HG02970 (cell line): ENCODE measurements around the gene PODNL1.
A peak's percentile ranks its signal among the peaks of the same experiment; 100 is the strongest.

Source experiments
- ATAC-seq: cut with Tn5 transposase; IDR thresholded peaks from one replicate; pipeline ENCODE4 v1.9.1; 2021; ENCODE audit warnings: mild to moderate bottlenecking, moderate library complexity, moderate number of reproducible peaks; ENCODE audit not compliant: unreplicated experiment, low FRiP score

The PODNL1 gene

GRCh38 chr19:13959962-13960862 is 22.0 kb upstream of the PODNL1 start:
- ATAC-seq, result no peak

- no peak for ATAC-seq
These were observed 21.1 kb upstream of the PODNL1 start for GRCh38 chr19:13959141-13959961.

DNA sequence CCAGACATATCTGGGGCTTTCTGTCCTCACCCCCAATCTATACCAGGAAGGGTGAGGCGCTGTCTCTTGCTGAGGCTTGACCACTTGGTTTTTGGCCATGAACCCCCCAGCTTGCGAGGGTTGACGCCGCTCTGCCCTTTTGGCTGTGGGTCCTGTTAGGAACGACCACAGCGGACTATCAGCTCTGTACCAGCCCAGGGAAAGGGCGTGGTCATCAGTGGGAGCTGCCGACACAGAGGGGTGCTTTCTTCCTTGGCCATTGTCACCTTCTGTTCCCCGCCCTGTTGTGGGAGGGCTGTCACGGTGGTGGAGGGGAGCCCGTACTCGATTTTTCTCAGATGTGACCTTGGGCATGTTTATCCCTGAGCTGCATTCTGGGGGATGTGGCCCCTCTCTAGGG is 19.8 kb upstream of the PODNL1 start:
- no peak for ATAC-seq

GRCh38 chr19:13957051-13957450 is 18.8 kb upstream of the PODNL1 start:
- no peak for ATAC-seq

DNA sequence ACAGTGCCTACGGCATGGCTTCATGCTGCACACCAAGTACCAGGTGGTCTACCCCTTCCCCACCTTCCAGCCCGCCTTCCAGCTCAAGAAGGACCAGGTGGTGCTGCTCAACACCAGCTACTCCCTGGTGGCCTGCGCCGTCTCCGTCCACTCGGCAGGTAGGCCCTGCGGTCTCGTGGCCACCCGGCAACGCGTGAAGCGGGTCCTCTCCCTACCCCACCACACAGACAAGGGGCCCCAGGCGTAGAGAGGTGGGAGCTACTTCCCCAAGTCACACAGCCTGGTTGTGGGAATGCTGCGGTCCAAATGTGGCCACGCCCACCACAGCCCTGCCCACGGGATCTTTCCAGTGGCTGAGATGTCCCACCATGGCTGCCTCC is 18.1 kb upstream of the PODNL1 start:
- no peak for ATAC-seq

- no peak for ATAC-seq
These were observed 17.6 kb upstream of the PODNL1 start for GRCh38 chr19:13955662-13956364.

GRCh38 chr19:13954185-13954584 is 16.0 kb upstream of the PODNL1 start:
- ATAC-seq, result no peak

DNA sequence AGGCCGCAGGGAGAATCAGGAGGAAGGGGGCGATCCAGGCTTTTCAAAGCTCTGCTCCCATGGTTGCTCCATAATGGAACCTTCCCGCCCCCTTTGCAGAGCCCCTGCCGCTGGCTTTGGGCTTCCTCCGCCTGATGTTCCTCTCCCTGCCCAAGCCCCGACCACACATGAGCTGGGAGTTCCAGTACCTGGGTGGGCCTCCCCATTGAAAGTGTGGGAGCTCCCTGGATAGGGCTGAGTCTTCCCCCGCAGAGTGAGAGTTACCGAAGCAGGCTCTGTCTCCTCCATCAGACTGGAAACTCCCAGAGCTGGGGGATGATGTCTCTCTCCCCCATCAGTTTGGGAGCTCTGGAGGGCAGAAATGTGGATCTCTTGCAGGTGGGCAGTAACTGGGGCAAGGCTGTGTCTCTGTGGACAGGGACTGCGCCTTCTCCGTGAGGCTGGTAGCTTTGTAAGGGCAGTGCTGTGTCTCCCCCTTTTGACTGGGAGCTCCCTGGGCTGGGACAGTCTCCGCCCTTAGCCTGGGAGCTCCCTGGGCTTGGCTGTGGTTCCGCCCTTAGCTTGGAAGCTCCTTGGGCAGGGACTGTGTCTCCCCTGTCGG is 14.8 kb upstream of the PODNL1 start:
- ATAC-seq, result no peak

DNA sequence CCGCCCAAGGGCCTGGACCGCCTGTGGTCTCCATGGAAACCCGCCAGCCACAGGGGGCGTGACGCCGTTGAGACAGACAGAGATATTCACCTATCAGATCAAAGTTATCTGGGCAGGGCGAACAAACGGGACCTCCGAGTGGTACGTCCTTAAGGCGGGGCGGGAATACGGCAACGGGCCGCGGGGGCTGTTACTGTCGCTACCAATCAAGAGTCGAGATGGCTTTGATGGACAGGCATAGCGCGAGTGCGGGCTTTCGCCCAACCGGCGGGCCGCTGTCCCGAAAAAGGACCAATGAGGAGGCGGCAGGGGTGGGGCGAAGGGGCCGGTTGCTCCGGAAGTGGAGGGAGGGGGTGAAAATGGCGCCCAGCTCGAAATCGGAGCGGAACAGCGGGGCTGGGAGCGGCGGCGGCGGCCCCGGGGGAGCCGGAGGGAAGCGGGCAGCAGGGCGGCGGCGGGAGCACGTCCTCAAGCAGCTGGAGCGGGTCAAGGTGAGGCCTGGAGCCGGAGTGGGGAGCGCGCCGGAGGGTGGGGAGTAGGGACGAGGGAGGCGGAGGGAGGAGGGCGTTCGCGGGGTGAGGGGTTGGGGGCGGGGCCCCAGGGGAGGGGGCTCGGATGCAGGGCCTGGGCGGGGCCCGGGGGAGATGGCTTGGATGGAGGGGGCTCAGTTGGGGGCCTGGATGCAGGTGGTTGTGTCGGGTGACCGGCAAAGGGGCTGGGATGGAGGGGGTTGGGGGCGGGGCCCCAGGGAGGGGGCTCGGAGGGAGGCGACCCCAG is 14.1 kb upstream of the PODNL1 start, which contains the start of gene DCAF15:
Gene DCAF15, plus strand, starts transcription at position 356 of the 777 bp plus-strand sequence. Its CDS starts 4 bp downstream, at position 360.
- ATAC-seq, result peak; percentile 98

GRCh38 chr19:13951799-13952153 is 13.6 kb upstream of the PODNL1 start:
- ATAC-seq, result no peak

DNA sequence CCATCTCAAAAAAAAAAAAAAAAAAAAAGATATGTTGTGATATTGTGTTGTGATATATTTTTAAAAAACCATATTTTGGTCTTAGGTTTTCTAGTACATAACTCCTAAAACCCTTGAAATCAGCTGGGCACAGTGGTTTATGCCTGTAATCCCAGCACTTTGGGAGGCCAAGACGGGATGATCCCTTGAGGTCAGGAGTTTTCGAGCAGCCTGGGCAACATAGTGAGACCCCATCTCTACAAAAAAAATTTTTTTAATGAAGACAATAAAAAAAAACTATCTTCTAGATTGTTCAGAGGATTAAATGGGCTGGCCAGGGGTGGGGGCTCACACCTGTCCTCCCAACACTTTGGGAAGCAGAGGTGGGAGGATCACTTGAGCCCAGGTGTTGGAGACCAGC is 12.8 kb upstream of the PODNL1 start:
- ATAC-seq, result no peak

DNA sequence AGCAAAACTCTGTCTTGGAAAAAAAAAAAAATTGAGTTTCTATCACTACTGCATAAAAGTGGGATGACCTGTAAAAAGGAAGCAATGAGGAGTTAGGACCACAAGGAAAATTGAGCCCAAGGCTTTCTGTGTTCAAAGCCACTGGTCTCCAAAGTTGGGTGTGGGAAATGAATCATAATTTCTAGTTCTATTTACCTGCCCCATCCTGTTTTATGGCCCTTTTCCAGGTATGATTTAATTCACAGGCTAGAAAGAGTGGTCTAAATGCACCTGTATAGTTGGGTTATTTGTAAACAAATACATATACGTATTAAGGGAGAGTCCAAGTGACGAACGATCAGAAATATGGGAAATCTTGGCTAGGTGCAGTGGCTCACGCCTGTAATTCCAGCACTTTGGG is 8.2 kb upstream of the PODNL1 start:
- ATAC-seq, result no peak

GRCh38 chr19:13942023-13942684 is 3.9 kb upstream of the PODNL1 start:
- no peak for ATAC-seq

- no peak for ATAC-seq
These were observed 527 bp downstream of the PODNL1 start for GRCh38 chr19:13937479-13938300.

- no peak for ATAC-seq
These were observed 2.3 kb downstream of the PODNL1 start for GRCh38 chr19:13935765-13936510.

- ATAC-seq, result no peak
These were observed 3.5 kb downstream of the PODNL1 start for GRCh38 chr19:13934785-13935109.

- no peak for ATAC-seq
These were observed 5.3 kb downstream of the PODNL1 start for GRCh38 chr19:13932911-13933393.
